Caki2 (cell line): ENCODE results near the gene CARNS1. TPM values are rescaled to one million over a fixed set of nuclear protein-coding genes. Genes with fewer than 3 reads are reported as not detected.
A peak's percentile ranks its signal among the peaks of the same experiment; 100 is the strongest.

Experiments used
- DNase-seq: peaks from one replicate; pipeline ENCODE4 v3.0.0-alpha.2; 2015; ENCODE audit warnings: low read depth
- in situ Hi-C: cut with HindIII; loops from 2 replicates; pipeline ENCODE4 v1.10.0; 2016; ENCODE audit warnings: low sequenced_read_pairs, low pct_unique_long_range_greater_than_20kb, mixed read lengths
- total RNA-seq: library from RNA; depleted of rRNA; stranded (reverse); fragments of >200 nt; shearing (Covaris generic); gene quantifications from 2 replicates; pipeline ENCODE4 v1.2.3, GENCODE V29; 2014; ENCODE audit warnings: low replicate concordance

Gene CARNS1
- total RNA-seq, 1 experiment from 2014 or later = 0.03 TPM

DNA sequence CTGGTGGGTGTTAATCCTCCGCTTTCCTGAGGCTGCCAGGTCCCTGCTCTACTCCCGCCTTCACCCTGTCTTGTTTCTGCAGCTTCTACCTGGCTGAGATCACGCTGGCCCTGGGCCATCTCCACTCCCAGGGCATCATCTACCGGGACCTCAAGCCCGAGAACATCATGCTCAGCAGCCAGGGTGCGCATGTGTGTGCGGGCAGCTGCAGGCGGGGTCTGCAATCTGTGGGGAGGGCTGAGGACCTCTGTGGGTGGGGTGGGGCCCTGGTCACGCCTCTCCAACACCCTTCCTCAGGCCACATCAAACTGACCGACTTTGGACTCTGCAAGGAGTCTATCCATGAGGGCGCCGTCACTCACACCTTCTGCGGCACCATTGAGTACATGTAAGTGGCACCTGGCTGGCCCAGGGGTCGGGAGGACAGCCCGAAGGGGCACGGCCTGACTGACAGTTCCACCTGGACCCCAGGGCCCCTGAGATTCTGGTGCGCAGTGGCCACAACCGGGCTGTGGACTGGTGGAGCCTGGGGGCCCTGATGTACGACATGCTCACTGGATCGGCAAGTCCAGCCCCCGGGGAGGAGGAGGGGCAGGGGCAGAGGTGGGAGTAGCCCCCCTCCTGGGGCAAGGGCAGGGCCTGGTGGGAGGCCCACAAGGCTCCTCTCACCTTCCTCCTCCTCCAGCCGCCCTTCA lies 17.3 kb downstream of the CARNS1 start:
- no peak for DNase-seq
- in situ Hi-C loops = no loop called here

DNA sequence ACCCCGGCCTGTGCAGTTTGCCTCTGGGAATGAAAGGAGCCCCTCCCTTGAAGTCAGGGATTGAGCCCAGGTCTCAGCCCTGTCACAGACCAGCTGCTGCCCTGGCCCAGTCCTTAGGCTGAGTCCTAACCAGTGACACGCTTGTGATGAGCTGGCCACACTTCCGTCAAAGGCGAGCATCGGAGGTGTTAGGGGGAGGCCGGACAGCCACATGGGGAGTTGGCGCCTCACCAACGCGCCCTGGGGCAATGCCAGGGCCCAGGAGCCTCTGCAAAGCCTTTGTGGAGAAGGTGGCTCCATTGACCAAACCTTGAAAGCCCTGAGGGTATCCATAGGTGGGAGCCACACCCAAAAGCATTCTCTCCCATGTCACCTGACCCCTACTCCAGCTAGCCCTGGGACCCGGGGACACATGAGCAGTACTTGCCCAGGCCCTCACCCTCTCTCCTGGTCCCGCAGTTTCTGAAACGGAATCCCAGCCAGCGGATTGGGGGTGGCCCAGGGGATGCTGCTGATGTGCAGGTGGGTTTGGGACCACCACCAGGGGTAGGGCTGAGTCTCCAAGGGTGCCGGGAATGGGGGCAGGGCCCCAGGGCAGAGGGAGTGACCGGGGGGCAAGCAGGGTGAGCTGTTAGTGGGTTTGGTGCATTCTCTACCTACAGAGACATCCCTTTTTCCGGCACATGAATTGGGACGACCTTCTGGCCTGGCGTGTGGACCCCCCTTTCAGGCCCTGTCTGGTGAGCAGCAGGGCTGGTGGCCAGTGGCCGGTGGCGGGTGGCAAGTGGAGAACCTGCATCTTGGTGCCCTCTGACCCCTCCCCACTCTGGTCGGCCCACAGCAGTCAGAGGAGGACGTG lies 18.3 kb downstream of the CARNS1 start:
- DNase-seq = no peak
- in situ Hi-C loops = no loop called here

DNA sequence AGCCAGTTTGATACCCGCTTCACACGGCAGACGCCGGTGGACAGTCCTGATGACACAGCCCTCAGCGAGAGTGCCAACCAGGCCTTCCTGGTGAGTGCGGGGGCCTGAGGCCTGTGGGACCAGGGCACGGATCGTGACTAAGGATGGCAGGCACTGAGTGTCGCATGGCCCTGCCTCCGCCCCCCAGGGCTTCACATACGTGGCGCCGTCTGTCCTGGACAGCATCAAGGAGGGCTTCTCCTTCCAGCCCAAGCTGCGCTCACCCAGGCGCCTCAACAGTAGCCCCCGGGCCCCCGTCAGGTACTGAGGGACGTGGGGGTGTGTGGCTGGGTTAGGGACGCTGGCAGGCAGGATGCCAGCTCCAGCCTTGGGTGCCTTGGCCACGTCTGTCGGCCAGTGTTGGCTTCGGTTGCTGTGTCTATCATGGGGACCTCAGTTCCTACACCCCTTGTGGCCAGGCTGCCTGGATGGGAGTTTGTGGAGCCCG lies 19.0 kb downstream of the CARNS1 start:
- DNase-seq = no peak
- in situ Hi-C loops = no loop called here

GRCh38 chr11:67435031-67435726 lies 19.7 kb downstream of the CARNS1 start:
- in situ Hi-C loops = no loop called here
- DNase-seq = no peak

GRCh38 chr11:67435727-67436458 lies 20.4 kb downstream of the CARNS1 start:
- in situ Hi-C loops = no loop called here
- no peak for DNase-seq

GRCh38 chr11:67436459-67437081 lies 21.1 kb downstream of the CARNS1 start:
- in situ Hi-C loops = no loop called here
- no peak for DNase-seq

DNA sequence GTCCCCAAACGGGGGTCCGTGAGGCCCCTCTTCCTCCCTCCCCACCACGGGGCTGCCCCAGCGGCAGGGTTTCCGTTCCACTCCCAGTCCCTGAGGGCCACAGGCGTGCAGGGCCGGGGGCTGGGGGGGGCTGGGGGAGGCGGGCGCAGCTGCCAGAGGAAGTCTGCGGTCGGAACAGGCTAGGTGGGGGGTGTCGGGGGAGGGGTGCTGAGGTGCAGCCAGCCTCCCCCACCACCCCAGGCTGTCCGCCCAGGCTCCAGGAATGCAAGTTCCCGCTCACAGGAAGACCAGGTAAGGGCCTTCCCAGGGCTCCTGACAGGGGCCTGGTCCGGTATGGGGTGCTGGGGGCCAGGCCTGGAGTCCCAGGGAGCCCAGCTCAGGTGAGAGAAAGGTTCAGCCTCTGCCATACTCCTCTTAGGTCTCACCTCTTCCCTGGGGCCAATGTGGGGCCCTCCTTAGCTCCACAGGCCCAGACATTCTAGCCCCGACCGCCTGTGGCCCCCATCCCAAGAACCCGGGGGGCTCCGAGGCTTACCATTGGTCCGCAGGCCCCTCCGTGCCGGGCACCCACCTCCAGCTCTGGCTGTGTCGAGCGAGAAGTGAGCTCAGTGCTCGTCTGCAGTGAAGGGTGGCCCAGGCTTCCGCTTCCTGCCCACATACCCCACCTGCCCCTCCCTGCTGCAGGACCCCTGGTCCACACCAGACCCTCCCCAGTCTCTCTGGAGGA lies 21.8 kb downstream of the CARNS1 start, which contains the start of gene PTPRCAP:
TSS of gene PTPRCAP (minus strand) at position 601 of the 727 bp plus-strand sequence. CDS start at position 538, 63 bp downstream.
- no peak for DNase-seq
- in situ Hi-C loops = no loop called here

- in situ Hi-C loops = no loop called here
- no peak for DNase-seq
Measured at GRCh38 chr11:67437809-67438157, 22.3 kb downstream of the CARNS1 start.

DNA sequence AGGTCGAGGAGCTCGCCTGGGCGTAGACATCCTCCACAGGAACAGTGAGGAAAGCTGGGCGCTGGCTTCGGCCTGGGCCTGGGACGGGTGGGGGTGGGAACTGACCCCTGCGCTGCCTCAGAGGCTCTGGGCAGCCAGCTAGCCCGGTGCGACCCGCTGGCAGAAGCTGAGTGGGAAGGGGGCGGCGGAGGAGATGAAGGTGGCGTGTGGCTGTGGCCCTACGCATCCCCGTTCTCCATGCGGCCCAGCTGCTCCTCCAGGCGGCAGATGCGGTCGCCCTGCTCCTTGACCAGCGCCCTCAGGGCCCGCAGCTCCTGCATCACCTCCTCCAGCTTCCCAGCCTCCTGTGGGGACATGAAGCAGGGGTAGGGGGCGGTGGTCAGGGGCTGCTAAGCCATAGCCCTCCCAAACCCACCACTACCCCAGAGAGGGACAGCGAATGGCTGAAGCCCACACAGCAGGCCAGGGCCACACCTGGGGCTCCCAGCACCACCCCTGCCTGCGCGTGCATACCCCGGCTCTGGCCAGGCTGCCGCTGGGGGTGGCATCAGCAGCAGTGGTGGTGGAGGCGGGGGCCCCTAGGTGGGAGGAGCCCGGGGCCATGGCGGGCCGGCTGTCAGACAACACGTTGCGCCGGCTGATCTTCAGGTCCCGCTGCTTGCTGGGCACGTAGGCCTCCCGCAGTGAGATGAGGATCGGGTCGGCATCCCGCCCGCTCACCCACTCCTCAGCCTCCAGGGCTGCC lies 22.9 kb downstream of the CARNS1 start:
- in situ Hi-C loops = no loop called here
- DNase-seq = no peak

- in situ Hi-C loops = no loop called here
- peak; percentile 33 for DNase-seq
Measured at GRCh38 chr11:67439321-67440228, 24.1 kb downstream of the CARNS1 start.

DNA sequence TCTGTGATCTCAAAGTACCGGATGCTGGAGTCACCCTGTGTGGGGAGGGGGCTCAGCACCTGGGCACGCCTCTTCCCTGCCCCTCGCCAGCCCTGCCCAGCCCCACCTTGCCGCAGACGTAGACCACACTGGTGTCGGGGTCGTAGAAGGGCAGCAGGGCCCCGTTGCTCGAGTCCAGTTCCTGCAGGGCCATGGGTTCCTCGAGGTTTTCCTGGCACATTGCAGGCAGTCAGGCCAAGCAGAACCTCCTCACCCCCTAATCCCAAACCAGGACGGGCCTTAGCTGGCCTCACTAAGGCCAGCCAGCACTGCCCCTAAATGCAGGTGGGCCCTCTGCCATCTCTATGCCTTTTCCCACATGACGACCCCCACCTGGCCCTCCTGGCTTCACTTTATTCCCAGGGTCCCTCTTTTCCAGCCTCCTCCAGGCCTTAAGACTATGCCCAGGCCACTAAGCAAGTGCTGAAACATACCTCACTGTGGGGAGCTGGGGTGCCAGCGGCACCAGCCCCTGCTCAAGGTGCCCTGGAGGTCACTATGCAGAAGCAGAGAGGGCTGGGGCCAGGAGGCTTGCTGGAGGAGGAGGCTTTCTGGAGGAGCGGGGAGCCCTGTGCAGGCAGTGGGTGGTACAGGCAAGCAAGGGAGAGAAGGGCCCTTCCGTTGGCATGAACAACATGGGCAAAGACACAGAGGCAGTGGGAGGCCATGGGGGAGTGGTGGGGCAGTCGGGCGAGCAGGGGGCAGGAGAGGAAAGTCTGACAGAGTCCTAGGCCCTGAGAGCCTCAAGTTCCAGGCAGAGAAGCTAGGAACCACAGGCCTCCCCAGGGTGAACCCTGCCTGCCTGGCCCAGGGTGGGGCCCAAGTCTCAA lies 25.0 kb downstream of the CARNS1 start:
- in situ Hi-C loops = no loop called here
- DNase-seq = no peak

- DNase-seq = no peak
- in situ Hi-C loops = no loop called here
Measured at GRCh38 chr11:67441098-67441563, 25.7 kb downstream of the CARNS1 start.

DNA sequence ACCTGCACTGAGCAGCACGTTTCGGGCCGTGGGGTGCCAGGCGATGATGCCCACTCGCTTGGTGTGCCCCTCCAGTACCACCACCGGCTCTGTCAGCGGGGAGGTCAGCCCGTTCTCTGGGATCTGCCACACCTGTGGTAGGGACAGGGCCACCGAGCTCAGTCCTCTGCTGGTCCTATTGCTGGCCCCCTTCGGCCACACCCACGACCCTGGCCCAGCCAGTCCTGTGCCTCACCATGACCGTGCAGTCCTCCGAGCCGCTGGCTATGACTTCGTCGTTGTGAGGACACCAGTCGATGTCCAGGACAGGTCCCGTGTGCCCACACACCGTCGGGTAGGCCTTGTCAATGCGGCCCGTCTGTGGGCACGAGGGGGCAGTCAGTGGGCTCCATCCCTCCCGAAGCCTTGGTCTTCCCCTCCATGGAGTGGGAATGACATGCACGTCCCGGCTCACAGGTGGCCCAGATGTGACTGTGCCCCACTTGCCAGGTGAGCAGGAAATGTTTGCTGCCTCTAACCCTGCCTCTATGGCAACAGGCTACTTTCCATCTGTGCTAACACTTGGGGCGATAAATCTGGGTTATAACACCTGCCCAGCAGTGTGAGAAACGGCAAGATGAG lies 26.4 kb downstream of the CARNS1 start:
- in situ Hi-C loops = no loop called here

More for the DNA sequence above, 26.4 kb downstream of the CARNS1 start:
- DNase-seq = no peak
